Erythroblast (primary cell): ENCODE data around the gene SLC12A4.
"Not testable (repeated sequence)": the region's sequence is repeated elsewhere in the genome, so short reads cannot be mapped to it uniquely, and the experiment has no call there.

Experiments used
- DNase-seq, 2 experiments: peaks; one replicate each; lab custom pipeline; 2025; lab: John Stamatoyannopoulos, UW
- GATA1 ChIP-seq: IDR thresholded peaks from 2 replicates; pipeline ENCODE4 v1.6.1; 2011; ENCODE audit warnings: low read depth, mild to moderate bottlenecking, control low read depth, low read length, moderate library complexity
- POLR2A ChIP-seq: IDR thresholded peaks from 2 replicates; pipeline ENCODE4 v1.6.1; 2011; ENCODE audit warnings: mild to moderate bottlenecking, low read length

SLC12A4 gene

GRCh38 chr16:67923414-67924116 lies 44.9 kb downstream of the SLC12A4 start:
- no peak for DNase-seq
- TF ChIP-seq POLR2A (no peak), GATA1 (no peak)

DNA sequence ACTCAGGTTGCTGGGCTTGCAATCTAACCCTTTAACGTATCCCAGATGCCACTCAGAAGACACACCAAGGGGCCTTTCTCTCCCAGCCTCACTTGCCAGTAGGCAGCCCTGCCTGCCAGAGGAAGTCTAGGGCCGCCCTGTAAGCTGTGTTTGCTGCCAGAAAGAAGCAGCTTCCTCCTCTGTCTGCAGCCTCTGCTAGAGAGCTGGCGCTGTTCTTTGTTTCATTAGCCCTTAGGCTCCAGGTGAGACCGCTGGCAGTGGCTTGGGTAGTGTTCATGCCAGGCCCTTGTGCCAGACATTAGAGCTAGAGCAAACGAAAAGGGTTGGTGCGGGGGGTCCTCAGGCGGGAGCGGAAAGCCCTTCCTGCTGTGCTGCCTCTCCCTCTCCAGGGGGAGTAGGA lies 45.7 kb downstream of the SLC12A4 start:
- TF ChIP-seq GATA1 (no peak), POLR2A (no peak)
- DNase-seq: no peak

GRCh38 chr16:67922221-67922620 lies 46.2 kb downstream of the SLC12A4 start:
- TF ChIP-seq POLR2A (no peak), GATA1 (no peak)
- DNase-seq: no peak

DNA sequence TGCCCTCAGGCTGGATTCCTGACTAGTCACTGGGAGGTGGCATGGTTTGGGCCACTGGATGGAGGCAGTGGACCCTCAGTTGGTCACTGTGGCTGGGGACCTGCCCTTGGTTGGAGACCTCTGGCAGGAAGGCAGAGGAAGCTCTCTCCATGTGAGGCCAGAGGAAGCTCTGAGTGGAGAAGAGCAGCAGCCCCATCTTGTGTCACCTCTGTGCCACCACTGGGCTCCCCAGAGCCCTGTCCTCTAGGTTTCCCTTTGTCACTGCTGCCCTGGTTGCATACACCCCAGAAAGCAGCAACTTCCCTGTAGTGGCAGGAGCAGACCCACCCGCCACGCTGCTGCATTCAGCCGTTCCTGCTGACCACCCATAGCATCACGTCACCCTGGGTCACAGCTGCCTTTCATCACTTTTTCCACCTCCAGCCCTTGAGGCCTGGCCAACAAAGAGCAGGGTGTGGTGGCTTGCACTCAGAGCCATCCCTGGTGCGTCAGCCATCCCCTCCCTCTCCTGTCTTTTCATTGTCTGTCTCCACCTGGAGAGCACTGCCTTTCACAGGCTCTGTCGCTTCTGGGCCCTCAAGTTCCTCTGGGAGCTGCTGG lies 48.7 kb downstream of the SLC12A4 start:
- no peak for TF ChIP-seq POLR2A
- no peak for TF ChIP-seq GATA1
- peak; percentile 28 to 34 for DNase-seq

DNA sequence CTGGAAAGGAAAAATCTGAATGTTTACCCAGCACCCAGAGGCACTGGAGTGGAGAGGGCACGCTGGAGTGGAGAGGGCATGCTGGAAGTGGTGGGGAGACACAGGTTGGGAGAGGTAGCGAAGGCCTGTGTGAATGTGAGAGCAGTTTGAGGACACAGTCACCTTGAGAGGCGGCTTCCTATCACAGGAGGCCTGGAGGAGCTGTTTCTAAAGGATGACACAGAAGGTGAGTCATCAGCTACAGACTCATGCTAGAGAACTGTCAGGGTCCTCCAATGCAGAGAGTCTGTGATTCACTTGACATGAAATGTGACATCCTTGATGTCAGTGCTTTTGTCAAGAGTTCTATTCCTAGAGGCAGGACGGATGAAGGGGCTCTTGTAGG lies 50.6 kb downstream of the SLC12A4 start:
- TF ChIP-seq POLR2A (no peak), GATA1 (no peak)
- DNase-seq: peak; percentile 35 to 77

DNA sequence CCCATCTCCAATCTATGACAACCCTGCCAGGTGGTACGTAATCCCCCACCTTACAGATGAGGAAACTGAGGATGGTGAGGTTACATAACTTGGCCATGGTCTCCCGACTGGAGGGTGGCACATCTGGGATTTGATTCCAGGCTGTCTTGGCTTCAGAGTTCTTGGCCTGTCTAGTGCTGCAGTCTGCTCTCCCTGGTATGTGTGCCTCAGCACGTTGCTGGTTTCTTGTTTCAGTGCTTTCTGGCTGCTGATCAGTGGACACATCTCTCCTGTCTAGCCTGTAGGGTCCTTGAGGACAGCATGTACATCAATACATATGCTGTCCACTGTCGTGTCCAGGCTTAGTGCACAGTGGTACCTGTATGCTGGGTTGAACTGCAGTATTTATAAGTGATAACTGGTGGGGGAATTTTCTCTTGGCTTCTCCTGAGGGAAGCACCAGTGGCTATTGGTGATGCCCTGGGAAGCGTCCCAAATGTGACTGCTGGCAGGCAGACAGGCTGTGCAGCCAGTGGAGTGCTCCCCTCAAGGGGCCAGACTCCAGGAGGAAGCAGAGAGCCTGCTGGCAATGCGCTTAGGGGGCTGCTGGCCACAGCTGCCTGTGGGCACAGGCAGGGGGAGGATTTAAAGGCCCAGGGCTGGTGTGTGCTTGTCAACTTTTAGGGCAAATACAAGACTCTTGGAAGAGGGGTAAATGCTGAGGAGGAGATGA lies 51.1 kb downstream of the SLC12A4 start:
- DNase-seq: no peak
- TF ChIP-seq GATA1: no peak
- TF ChIP-seq POLR2A: no peak

DNA sequence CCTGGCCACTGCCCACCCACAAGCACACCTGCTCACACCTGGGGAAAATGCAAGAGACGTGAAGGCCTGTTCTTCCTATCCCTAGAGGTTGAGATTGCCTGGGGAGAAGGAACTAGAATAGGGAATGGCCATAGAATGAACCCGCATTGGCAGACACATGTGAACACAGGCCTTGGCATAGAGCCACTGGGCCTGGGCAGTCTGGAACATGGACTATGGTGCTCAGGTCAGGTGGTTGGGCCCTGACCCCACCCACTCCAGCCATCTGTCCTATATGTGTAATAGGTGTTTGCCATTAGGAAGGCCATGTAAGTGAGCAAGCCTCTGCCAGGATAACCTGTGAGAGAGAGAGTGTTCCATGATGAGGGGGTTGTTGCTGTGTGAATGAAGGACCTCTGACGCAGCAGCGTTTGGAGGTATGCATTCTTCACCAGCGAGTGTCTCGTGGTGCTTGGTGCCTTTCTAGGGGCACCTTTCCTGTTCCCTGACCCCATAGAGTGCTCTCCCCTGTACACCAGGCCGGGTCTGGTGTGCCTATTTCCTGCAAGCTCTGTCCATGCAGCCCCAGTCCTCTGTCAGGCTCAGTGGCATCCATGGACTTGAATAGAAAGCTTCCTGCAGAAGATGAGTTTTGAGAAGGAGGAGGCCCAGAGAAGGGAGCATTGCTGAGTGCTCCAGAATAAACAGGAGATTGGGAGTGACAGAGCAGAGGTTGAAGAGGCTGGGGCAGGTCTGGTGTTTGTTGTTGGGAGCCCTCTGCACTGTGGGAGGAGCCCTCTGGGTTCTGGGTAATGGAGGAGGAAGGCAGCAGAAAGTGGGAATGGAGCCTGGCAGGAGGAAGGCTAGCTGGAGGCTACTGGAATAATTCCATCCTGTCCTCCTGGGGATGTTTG lies 52.4 kb downstream of the SLC12A4 start:
- no peak for DNase-seq
- no peak for TF ChIP-seq POLR2A
- no peak for TF ChIP-seq GATA1

DNA sequence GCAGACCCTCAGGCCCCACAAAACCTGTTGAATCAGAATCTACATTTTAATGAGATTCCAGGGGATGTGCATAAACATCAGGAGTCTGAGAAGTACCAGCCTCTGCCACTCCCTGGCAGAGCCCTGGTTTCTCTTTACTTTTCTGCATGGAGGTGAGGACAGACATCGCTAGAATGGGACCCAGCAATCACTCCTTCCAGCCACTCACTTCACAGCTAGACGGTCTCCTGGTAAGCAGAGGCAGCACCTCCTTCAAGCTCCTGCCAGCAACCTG lies 53.0 kb downstream of the SLC12A4 start:
- not testable (repeated sequence) for DNase-seq

GRCh38 chr16:67914758-67915495 lies 53.5 kb downstream of the SLC12A4 start:
- no peak for TF ChIP-seq POLR2A
- no peak for TF ChIP-seq GATA1
- DNase-seq: no peak

DNA sequence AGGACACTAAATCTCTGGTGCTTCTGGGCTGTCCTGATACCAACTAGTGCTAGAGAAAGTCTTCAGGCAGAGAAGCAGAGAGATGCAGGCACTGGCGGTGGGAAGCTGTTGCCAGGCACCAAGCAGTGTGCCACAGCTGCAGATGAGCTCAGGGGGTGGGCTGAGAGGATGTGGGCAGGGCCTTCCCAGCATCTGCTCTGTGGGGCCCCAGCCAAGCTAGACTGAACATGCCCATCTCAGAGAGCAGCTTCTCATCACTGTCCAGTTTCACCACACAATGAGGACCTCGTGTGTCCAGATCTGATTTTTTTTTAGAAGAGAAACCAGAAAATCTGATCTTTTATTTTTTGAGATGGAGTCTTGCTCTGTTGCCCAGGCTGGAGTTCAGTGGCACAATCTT lies 58.3 kb downstream of the SLC12A4 start:
- DNase-seq: no peak
- TF ChIP-seq GATA1 (no peak), POLR2A (no peak)

- DNase-seq: no peak
- no peak for TF ChIP-seq POLR2A
- TF ChIP-seq GATA1: no peak
Observed at GRCh38 chr16:67909056-67909742, 59.2 kb downstream of the SLC12A4 start.

DNA sequence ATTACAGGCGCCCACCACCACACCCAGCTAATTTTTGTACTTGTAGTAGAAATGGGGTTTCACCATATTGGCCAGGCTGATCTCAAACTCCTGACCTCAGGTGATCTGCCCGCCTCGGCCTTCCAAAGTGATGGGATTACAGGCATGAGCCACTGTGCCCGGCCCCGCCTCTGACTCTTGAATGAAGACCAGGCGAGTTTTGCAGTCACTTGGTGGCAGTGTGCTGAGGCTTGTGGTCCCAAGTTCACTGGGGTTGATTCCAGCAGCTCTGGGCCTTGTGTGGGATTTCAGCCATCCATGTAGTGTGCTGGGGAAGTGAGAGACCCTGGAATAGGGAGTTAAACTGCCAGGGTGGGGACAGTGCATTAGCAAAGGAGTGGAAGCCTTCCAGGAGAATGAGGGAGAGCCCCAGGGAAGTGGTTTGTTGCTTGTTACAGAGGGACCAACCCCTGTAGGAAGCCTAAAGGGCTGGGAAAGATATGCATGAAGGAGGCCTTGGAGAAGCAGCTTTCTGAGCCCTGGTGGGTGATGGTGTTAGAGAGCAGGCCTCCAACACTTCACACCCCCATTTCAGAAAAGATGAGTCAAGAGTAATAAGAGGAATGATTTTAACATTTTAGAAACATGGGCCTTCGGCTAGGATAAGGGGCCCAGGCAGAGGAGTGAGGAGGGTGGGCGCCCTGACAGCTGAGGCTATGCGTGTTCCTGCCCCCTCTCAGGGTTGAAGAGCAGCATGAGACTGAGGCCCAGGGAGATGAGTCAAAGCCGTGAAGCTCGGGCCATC lies 60.8 kb downstream of the SLC12A4 start:
- no peak for TF ChIP-seq POLR2A
- no peak for TF ChIP-seq GATA1

More for the DNA sequence above, 60.8 kb downstream of the SLC12A4 start:
- DNase-seq: no peak
